DMS53 treated with DMSO at 0.1 percent for 48 hours (cell line): ENCODE results near the gene NME8.

Experiments used
- DNase-seq: peaks from one replicate; lab custom pipeline; 2025; ENCODE audit not compliant: unreplicated experiment; lab: John Stamatoyannopoulos, UW

NME8 gene

GRCh38 chr7:37901236-37901827 is 52.9 kb downstream of the NME8 start:
- peak; percentile 44 for DNase-seq

GRCh38 chr7:37901890-37902524 is 53.6 kb downstream of the NME8 start:
- DNase-seq, result no peak

DNA sequence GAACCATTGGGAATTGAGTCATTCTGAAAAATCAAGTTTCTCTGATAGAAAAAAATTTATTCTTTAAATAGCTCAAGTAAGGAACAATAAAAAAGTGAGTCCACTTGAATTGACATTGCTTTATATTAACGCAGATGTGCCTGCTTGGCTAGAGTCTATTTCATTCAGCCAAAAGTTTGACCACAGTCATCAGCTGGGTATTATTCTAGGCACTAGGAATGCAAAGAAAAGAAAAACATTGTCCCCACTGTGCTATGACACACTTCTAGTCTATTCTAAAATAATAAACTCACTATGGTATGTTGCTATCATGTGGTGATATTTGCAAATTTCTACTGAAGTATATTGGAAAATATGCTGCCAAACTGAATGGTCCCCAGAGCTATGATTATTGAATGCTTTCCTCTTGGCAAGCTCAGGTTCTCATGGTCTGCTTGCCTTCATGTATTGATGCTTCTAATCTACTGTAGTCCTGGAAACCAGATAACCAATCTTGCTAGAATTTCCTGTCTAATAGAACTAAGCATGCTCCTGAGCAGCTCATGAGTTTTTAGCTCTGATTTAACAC is 59.9 kb downstream of the NME8 start:
- DNase-seq, result no peak

- DNase-seq, result no peak
These were observed 64.4 kb downstream of the NME8 start for GRCh38 chr7:37912756-37913155.

- no peak for DNase-seq
These were observed 67.0 kb downstream of the NME8 start for GRCh38 chr7:37915438-37915837.

- DNase-seq, result peak; percentile 24
These were observed 67.7 kb downstream of the NME8 start for GRCh38 chr7:37916017-37916672.

- DNase-seq, result peak; percentile 61
These were observed 68.6 kb downstream of the NME8 start, which contains the start of gene SFRP4 for GRCh38 chr7:37916673-37917660. Gene SFRP4, minus strand, starts transcription at chr7:37916817. Its CDS starts 280 bp downstream, at chr7:37916537.

DNA sequence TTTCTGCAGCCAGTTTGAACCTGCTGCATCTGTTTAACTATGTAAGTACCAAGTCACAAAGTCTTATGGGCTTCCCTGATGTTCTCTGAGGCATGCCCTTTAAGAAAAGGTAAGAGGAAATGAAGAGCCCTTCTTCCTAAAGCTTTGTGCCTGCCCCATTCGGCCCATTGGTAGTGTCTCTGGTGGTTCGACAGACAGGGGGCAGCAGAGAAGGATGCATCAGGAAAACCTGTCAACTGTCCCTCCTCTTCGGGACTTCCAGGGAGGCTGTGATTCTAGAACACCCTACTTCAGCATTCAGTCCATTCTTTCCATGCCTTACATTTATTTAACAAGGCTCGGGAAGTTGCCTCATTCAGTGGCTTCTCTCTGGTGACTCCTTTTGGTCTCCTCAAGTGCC is 70.1 kb downstream of the NME8 start:
- no peak for DNase-seq

DNA sequence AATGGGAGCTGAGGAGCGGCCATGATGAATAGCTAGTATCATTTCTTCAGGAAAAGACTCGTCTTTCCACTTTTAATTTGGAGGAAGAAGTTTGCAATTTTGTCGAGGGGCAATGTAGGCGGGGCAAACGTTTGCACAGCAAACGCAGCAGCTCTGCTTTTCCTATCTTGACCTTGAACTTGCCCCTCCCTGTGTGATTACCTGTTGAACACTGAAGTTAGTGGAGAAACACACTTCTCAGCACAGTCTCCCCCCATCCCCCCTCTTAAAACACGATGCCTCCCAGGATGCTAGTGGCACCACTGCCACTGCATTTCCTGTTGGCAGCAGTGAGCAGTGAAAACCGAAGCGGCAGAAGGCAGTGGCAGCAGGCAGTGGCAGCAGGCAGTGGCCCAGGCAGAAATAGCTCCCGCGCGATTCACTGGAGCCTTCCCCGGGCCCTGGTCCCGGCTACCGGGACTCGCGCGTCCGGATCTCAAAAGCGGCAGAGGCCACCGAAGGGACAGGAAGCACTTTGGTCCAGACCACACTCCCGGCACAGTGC is 72.0 kb downstream of the NME8 start, which contains the start of gene EPDR1:
Gene EPDR1, plus strand, starts transcription at position 336 of the 544 bp plus-strand sequence. CDS start 300 bp downstream, outside the sequence.
- peak; percentile 68 for DNase-seq

- peak; percentile 31 for DNase-seq
These were observed 72.7 kb downstream of the NME8 start for GRCh38 chr7:37920849-37921805.

GRCh38 chr7:37921876-37922275 is 73.5 kb downstream of the NME8 start:
- no peak for DNase-seq

- DNase-seq, result no peak
These were observed 75.6 kb downstream of the NME8 start for GRCh38 chr7:37923996-37924395.

DNA sequence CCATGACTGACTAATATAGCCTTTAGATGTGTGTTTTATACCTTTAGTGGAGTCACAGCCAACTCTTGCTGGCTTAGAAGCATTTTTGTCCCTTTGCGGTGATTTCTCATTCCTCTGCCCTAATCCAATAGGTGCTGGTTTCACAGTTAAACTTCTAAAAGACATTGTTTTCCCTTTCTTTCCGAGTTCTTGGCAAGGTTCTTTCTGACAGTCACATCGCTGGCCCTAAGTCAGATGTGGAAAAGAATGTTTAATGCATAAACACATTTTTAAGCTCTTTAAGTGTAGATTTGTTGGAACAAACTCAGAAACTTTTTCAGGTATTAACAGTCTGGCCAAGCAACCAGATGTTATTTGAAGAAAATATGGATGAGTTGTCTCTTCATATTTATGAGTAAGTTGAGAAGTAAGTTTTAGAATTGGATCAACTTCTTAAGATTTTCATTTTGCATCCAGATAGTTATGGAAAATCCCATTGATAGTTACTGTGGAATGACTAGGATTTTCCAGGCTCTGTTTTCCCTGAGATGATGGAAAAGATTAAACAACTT is 76.2 kb downstream of the NME8 start:
- no peak for DNase-seq

DNA sequence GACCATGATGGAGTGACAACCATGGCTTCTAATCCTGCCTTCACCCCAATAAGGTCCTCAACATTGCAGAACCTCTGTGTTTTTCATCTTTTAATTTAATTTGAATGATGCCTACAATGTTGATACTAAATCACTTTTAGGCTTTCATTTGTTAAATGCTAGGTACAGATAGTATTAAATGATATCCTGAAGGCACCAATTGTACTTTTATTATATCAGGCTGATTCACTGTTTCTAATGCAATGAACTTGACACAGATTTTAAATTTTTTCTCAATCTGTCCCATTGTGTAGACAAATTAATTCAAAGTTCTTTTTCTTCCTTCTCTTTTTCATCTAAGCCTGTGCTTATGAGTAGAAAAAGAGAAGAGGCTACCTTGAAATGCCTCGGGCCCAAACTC is 77.2 kb downstream of the NME8 start:
- no peak for DNase-seq

DNA sequence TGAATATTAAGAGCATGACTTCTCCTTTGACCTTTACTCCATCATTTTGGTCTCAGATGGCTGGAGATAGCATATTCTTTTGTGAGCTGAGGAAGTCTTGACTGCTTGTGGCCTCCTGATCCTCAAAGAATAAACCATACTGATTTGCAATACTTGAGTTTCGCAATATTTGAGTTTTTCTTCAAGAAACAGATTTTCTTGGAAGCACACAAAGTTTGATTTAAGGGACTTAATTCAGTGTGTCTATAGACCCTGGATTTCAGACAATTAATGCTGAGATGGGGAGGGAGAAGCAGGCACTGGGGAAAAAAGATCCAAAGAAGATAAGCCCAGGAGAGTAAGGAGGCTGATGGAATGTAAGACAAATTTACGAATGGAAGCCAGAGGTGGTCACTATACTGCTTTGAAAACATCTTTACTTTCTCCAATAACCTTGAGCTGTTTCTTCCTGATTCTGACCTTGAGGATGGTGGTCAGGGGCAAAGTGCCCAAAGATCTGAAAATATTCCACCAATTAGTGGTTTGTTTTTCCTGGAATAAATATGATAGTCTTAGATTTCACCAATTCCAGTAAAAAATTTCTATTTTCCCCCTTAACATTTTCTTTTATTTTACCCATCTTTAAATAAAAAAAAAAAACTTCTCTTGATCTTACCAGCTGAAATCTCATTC is 79.5 kb downstream of the NME8 start:
- DNase-seq, result no peak

DNA sequence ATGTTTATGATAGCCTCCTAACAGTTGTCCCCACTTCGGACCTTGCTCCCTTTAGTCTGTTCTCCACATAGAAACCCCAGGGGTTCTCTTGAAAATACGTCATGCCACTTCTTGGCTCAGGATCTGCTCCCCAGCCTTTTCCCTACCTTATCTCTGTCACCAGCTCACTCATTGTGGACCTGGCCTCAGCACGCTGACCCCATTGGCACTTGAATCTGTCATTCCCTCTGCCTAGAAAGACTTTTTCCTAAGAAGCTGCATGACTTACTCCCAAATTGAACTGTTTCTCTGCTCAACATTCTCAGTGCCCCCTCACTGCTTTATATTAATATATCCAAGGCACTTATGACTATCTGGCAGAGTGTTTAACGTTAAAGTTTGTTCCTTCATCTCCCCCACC is 80.5 kb downstream of the NME8 start:
- DNase-seq, result no peak

DNA sequence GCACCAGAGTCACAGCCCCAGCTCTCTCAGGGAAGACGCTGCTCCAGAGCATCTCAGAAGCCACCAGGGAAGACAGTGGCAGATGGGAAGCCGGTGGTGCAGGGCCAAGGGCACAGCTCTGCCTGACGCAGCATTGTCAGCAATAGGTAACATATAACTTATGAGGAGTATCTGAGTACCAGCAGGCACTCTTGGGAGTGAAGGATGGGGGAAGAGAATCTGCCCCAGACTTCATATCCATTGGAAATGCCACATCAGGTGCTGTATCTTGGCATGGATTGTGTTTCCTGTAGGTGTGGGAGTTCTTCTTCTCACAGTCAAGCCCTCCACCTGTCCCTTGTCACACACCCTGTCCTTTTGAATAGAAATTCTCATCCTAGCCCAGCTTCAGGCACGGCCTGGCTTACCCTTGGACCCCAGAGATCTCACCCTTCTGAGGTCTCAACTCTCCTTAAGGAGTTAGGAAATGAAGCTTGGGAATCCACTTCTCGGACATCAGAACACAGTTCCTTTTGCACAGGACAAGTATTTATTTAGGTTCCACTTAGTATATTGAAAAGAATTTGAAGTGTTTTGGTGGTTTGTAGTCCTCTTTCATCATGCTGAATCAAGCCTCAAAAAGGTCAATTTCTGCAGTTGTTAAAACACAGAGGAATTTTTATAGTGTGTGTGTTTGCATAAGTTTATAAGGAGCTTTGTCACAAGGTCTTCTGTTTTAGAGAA is 82.0 kb downstream of the NME8 start:
- DNase-seq, result no peak

GRCh38 chr7:37932543-37932942 is 84.1 kb downstream of the NME8 start:
- DNase-seq, result no peak
